HG02763 (cell line): Measurements from ENCODE around the gene CORO2A.
"Not testable (repeated sequence)": the region's sequence is repeated elsewhere in the genome, so short reads cannot be mapped to it uniquely, and the experiment has no call there.

Experiments used
- ATAC-seq: cut with Tn5 transposase; IDR thresholded peaks from one replicate; pipeline ENCODE4 v1.9.1; 2021; ENCODE audit warnings: mild to moderate bottlenecking, moderate library complexity; ENCODE audit not compliant: unreplicated experiment

The CORO2A gene

GRCh38 chr9:98174502-98174918, 17.9 kb downstream of the CORO2A start:
- not testable (repeated sequence) for ATAC-seq

- ATAC-seq: no peak
These were observed 19.3 kb downstream of the CORO2A start for GRCh38 chr9:98173181-98173580.

- no peak for ATAC-seq
These were observed 19.8 kb downstream of the CORO2A start for GRCh38 chr9:98172604-98173003.

DNA sequence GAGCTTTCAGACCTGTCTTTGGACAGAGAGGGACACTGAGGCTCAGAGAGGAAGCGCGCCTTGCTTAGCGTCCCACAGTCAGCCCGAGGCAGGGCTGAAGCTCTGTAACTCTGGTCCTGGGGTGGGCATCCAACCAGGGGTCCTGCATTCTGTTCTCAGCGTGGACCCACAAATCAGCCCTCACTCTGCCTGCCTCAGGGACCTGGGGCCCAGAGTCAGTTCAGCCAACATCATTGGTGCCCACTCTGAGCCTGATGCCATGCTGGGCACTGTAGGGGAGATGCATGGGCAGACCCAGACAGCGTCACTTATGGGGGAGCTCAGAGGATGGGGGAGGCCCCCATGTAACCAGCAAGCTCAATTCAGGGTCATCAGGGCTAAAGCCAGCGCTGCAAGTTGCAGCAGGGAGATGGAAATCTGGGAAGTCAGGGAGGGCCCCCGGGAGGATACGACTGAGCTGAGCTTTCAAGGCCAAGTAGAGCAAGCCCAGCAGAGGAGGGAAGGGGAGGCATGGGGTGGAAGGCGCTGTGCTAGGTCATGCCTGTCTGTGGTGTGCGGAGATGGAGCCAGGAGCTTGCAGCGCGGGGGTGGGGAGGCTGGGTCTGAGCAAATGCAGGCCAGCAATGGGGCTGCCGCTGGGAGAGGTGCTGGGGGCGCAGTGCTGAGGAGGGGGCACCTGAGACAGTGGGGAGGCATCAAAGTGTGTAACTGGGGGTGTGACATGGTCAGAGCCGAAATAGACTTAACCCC, 21.1 kb downstream of the CORO2A start:
- ATAC-seq: no peak

GRCh38 chr9:98168941-98169488, 23.4 kb downstream of the CORO2A start:
- peak; percentile 96 for ATAC-seq

DNA sequence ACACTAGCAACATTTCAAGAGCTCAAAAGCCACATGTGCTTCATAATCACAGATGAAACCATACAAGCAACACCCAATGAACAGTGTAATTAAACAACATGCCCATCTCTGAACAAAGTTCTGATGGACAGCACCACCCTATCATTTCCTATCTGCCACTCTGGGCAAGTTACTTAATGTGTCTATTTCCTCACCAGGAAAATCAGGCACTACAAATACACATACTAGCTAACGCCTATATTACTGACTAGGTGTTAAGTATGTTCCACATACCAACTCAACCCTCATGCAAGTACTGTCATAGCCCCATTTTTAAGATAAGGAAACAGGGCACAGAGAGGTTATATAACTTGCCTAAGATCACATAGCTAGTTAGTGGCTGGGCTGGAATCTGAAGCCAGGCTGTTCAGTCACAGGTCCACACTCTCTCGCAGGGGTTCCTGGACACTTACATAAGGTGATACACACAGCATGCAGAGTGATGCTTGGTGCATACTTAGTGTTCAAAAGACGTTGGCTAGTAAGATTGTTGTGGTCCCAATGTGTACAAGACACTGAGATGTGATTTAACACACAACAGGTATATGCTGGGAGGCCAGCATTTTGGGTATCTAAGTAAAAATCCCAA, 24.2 kb downstream of the CORO2A start:
- no peak for ATAC-seq

DNA sequence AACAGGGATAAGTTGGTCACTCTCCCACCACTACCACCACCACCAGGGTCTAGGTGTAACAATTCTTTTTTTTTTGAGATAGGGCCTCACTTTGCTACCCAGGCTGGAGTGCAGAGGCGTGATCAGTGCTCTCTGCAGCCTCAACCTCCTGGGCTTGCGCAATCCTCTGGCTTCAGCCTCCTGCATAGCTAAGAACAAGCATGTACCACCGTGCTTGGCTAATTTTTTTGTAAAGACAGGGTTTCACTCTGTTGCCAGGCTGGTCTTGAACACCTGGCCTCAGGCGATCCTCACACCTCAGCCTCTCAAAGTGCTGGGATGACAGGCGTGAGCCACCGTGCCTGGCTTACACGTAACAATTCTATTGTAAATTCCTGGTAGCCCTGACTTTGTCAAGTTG, 27.5 kb downstream of the CORO2A start:
- ATAC-seq: no peak

- ATAC-seq: no peak
These were observed 29.8 kb downstream of the CORO2A start for GRCh38 chr9:98162613-98163012.

GRCh38 chr9:98161851-98162250, 30.6 kb downstream of the CORO2A start:
- no peak for ATAC-seq

- no peak for ATAC-seq
These were observed 32.6 kb downstream of the CORO2A start for GRCh38 chr9:98159790-98160189.

- ATAC-seq: no peak
These were observed 33.1 kb downstream of the CORO2A start for GRCh38 chr9:98159301-98159700.

- ATAC-seq: no peak
These were observed 34.2 kb downstream of the CORO2A start for GRCh38 chr9:98158071-98158831.

GRCh38 chr9:98157372-98157771, 35.1 kb downstream of the CORO2A start:
- no peak for ATAC-seq

- ATAC-seq: no peak
These were observed 37.8 kb downstream of the CORO2A start for GRCh38 chr9:98154678-98155077.

GRCh38 chr9:98152526-98152925, 39.9 kb downstream of the CORO2A start:
- ATAC-seq: no peak

DNA sequence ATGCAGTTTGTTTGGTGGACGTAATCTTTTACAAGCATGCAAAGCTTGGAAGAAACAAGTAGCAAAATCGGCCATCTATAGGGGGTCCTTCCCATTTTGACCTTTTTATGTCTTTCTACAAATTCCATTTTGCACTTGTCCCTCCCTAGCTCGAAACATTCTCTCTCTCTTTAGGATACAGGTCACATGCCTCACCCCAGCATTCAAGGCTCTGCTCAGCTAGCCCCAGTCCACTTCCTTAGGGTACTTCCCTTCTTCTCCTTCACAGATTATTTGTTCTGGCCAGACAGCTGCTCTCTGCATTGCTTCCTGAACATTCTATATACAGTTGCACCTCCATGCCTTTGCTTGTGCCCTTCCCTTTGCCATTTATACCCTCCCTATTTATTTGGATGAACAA, 41.7 kb downstream of the CORO2A start:
- no peak for ATAC-seq

- ATAC-seq: no peak
These were observed 42.3 kb downstream of the CORO2A start for GRCh38 chr9:98150164-98150563.

DNA sequence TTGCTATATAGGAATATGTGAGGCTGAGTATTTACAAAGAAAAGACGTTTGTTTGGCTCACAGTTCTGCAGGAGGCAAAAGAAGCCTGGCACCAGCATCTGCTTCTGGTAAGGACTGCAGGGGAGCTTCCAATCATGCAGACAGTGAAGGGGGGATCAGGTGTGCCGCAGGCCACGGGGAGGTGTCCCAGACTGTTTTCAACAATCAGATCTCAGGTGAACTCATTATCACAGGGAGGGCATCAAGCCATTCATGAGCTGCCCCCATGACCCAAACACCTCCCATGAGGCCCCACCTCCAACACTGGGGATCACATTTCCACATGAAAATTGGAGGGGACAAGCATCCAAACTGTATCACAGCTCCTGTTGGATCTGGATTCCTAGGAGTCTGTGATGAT, 43.0 kb downstream of the CORO2A start:
- ATAC-seq: no peak

GRCh38 chr9:98148486-98148885, 44.0 kb downstream of the CORO2A start:
- no peak for ATAC-seq

DNA sequence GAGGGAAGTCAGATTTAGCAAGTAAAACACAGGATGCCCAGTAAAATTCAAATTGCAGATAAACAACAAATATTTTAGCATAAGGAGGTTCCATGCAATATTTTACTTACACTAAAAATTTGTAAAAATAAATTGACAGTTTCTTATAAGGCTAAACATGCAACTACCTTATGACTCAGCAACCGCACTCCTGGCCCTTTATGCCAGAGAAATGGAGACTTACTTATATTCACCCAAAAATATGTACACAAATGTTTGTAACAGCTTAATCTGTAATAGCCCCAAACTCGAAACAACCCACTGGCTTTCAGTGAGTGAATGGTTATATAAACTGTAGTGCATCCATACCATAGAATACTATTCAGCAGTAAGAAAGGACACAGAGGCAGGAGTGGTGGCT, 44.9 kb downstream of the CORO2A start:
- no peak for ATAC-seq

GRCh38 chr9:98146101-98146991, 46.1 kb downstream of the CORO2A start:
- no peak for ATAC-seq
